ENCODE results near the gene C19orf81. TPM values are rescaled to one million over a fixed set of nuclear protein-coding genes. Genes with fewer than 3 reads are reported as not detected.

C19orf81 gene
- total RNA-seq, 1 donor from 2014 or later: not detected

DNA sequence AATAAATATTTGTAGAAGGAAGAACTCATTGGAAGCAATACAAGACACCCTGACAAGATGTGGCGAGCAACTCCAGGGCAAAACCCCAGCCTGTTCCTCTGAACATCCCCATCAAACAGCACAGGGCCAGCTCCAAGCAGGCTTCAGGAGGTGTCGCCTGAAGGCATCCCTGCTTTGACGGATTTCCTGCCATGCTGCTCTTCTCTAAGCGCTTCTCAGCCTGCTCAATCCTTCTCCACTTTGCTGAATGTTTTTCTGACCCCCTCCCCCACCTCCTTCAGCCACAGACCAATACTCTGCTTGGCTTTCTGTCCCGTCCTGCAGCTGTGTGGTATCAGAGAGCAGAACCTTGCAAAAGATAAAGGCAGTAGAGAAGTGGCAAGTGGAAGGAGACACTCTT is 28.4 kb downstream of the C19orf81 start:
- Histone ChIP-seq H3K4me3 (no peak overlapping the region), H3K4me1 (no peaks in the 10 kb centered on the region), H3K27ac (no peak overlapping the region), H3K36me3 (no peaks in the 10 kb centered on the region), H3K9me3 (no peaks in the 10 kb centered on the region), H3K27me3 (no peaks in the 10 kb centered on the region)
- no peak for DNase-seq (ENCODE audit: extremely low spot score in 2 of 2)
- intact Hi-C loops (cut with DNase I): no loop called here
- TF ChIP-seq POLR2A (IDR thresholded peaks at IDR 0.05) (no peak), POLR2AphosphoS5 (IDR thresholded peaks at IDR 0.05; ENCODE audit: insufficient read depth in 1 of 2, low read depth in 1 of 2) (no peak)
- TF ChIP-seq, protein P1, sequence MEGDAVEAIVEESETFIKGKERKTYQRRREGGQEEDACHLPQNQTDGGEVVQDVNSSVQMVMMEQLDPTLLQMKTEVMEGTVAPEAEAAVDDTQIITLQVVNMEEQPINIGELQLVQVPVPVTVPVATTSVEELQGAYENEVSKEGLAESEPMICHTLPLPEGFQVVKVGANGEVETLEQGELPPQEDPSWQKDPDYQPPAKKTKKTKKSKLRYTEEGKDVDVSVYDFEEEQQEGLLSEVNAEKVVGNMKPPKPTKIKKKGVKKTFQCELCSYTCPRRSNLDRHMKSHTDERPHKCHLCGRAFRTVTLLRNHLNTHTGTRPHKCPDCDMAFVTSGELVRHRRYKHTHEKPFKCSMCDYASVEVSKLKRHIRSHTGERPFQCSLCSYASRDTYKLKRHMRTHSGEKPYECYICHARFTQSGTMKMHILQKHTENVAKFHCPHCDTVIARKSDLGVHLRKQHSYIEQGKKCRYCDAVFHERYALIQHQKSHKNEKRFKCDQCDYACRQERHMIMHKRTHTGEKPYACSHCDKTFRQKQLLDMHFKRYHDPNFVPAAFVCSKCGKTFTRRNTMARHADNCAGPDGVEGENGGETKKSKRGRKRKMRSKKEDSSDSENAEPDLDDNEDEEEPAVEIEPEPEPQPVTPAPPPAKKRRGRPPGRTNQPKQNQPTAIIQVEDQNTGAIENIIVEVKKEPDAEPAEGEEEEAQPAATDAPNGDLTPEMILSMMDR (IDR thresholded peaks at IDR 0.05): no peak

GRCh38 chr19:50678323-50678722 is 29.1 kb downstream of the C19orf81 start:
- Histone ChIP-seq H3K27me3 (no peaks in the 10 kb centered on the region), H3K4me3 (no peak overlapping the region), H3K27ac (no peak overlapping the region), H3K4me1 (no peaks in the 10 kb centered on the region), H3K9me3 (no peaks in the 10 kb centered on the region), H3K36me3 (no peaks in the 10 kb centered on the region)
- no peak for DNase-seq (ENCODE audit: extremely low spot score in 2 of 2)
- TF ChIP-seq POLR2AphosphoS5 (IDR thresholded peaks at IDR 0.05; ENCODE audit: insufficient read depth in 1 of 2, low read depth in 1 of 2) (no peak), POLR2A (IDR thresholded peaks at IDR 0.05) (no peak)
- TF ChIP-seq, protein P1 (IDR thresholded peaks at IDR 0.05): no peak
- intact Hi-C loops (cut with DNase I): no loop called here

DNA sequence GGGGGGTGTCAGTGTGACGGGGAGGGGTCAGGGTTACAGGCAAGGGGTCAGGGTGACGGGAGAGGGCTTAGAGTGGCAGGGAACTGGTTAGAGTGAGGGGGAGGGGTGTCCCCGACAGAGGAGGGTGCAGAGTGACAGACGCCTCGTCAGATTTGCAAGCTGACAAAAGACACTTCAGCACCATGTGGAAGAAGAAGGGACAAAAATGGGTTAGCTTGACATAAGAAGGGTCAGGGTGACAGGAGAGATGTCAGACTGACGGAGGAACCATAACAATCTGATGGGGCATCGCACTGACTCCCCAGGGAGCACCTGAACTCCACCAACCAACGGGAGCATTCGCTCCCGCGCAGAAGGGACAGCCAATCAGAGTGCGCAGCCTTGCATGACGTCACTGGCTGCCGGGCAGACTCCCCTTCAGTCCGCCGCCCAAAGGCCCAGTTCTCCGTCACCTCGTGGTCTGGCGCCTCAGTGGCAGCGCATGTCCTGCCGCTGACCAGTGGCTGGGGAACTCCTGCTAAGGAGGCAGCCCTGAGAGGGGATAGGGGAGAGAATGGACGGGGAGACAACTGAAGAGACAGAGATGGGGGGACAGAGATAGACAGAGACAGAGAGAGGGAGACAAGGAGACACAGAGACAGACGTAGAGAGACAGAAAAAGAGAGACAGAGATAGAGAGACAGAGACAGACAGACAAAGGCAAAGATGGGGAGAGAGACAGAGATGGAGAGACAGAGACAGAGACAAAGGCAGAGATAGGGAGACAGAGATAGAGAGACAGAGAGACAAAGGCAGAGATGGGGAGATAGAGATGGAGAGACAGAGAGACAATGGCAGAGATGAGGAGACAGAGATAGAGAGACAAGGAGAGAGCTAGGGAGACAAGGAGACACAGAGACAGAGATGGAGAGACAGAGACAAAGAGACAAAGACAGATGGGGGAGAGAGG is 30.2 kb downstream of the C19orf81 start:
- no peaks in the 10 kb centered on the region for H3K36me3 ChIP-seq
- TF ChIP-seq, protein P1 (IDR thresholded peaks at IDR 0.05): no peak
- no peak for TF ChIP-seq POLR2A (IDR thresholded peaks at IDR 0.05)
- TF ChIP-seq POLR2AphosphoS5 (IDR thresholded peaks at IDR 0.05; ENCODE audit: insufficient read depth in 1 of 2, low read depth in 1 of 2): no peak
- no peak for DNase-seq (ENCODE audit: extremely low spot score in 2 of 2)
- intact Hi-C loops (cut with DNase I): no loop called here
- H3K4me3 ChIP-seq: no peak overlapping the region
- no peaks in the 10 kb centered on the region for H3K27me3 ChIP-seq
- no peaks in the 10 kb centered on the region for H3K4me1 ChIP-seq
- H3K9me3 ChIP-seq: no peaks in the 10 kb centered on the region
- H3K27ac ChIP-seq: no peak overlapping the region

- Histone ChIP-seq H3K9me3 (no peaks in the 10 kb centered on the region), H3K27me3 (no peaks in the 10 kb centered on the region), H3K27ac (no peak overlapping the region), H3K4me1 (no peaks in the 10 kb centered on the region), H3K36me3 (no peaks in the 10 kb centered on the region), H3K4me3 (no peak overlapping the region)
- DNase-seq (ENCODE audit: extremely low spot score in 2 of 2): no peak
- TF ChIP-seq POLR2AphosphoS5 (IDR thresholded peaks at IDR 0.05; ENCODE audit: insufficient read depth in 1 of 2, low read depth in 1 of 2) (no peak), POLR2A (IDR thresholded peaks at IDR 0.05) (no peak)
- intact Hi-C loops (cut with DNase I): no loop called here
These were observed 37.2 kb downstream of the C19orf81 start for GRCh38 chr19:50686310-50687032.

- H3K27ac ChIP-seq: no peak overlapping the region
- no peaks in the 10 kb centered on the region for H3K4me1 ChIP-seq
- intact Hi-C loops (cut with DNase I): no loop called here
- peaks cover 4% of the 10 kb centered on the region for H3K27me3 ChIP-seq
- no peak overlapping the region for H3K4me3 ChIP-seq
- H3K9me3 ChIP-seq: no peaks in the 10 kb centered on the region
- DNase-seq (ENCODE audit: extremely low spot score in 2 of 2): no peak
- TF ChIP-seq, protein P1 (IDR thresholded peaks at IDR 0.05): no peak
- TF ChIP-seq POLR2A (IDR thresholded peaks at IDR 0.05) (no peak), POLR2AphosphoS5 (IDR thresholded peaks at IDR 0.05; ENCODE audit: insufficient read depth in 1 of 2, low read depth in 1 of 2) (no peak)
- no peaks in the 10 kb centered on the region for H3K36me3 ChIP-seq
These were observed 39.5 kb downstream of the C19orf81 start for GRCh38 chr19:50688766-50689165.

All from vagina (tissue), 2 donors.